GM06990 (cell line): ENCODE data around the gene NLN.

Experiments used
- DNase-seq: peaks from one replicate; pipeline ENCODE4 v3.0.0-alpha.2; 2011; ENCODE audit not compliant: insufficient read length; ENCODE audit errors: extremely low read depth
- H3K27me3 ChIP-seq: replicated peaks from 2 replicates; pipeline ENCODE4 v1.6.0; 2011; ENCODE audit warnings: low read length; ENCODE audit not compliant: control insufficient read depth, insufficient read depth
- H3K36me3 ChIP-seq: 2 replicates; pipeline ENCODE4 v1.5.1; 2011; ENCODE audit warnings: low read length; ENCODE audit not compliant: control insufficient read depth, insufficient read depth
- H3K4me3 ChIP-seq: replicated peaks from 2 replicates; pipeline ENCODE4 v1.5.1; 2011; ENCODE audit warnings: low read depth, mild to moderate bottlenecking, control low read depth, low read length
- CTCF ChIP-seq: IDR thresholded peaks from 2 replicates; pipeline ENCODE4 v1.5.1; 2011; ENCODE audit warnings: low read length, control low read depth, mild to moderate bottlenecking, inconsistent platforms; ENCODE audit not compliant: insufficient read depth, poor library complexity, severe bottlenecking

The NLN gene

DNA sequence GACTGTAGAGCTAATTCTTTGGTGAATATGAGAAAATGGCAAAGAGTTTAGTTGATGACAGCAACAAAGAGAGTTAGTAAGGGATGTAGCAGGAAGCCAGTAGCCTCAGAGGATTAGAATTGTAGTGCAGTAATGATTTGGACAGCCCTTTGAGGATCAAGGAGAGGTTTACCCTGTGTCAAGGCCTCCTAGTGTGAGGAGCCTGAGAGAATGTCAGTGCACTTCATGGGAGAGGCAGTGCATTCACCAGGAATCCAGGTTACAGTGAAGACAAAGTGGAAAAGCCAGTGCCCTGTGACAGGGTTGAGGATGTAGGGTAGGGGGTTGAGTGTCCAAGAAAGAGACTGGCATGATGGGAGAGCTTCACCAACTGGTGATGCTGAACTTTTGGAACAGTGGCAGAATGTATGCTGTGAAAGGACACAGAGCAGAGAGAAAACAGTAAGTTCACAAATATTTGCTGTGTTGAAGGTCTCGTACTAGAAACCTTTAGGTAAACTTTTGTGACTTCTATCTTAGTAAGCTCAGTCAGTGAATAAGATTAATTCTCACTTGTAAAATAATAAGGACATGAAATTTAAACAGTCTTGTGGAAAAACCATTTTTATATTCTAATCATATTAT, 27.3 kb downstream of the NLN start:
- Histone ChIP-seq H3K36me3 (no peaks in the 10 kb centered on the region), H3K4me3 (no peak overlapping the region), H3K27me3 (no peaks in the 10 kb centered on the region)
- no peak for DNase-seq
- TF ChIP-seq CTCF: no peak

DNA sequence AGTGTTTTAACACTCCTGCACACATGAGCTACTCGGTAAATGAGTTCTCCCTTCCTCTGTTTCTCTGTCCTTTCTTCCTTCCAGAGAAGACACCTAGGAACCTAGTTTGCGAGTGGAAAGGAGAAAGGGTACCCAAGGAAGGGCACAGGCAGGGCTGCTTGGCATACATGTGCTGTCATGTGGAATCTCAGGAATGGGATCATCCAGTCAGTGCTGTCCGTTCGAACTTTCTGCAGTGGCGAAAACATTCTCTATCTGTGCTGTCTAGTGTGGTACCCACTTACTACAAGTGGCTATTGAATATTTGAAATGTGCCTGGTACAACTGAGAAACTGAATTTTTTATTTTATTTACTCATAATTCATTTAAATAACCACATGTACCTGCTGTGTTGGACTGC, 28.0 kb downstream of the NLN start:
- Histone ChIP-seq H3K36me3 (no peaks in the 10 kb centered on the region), H3K4me3 (no peak overlapping the region), H3K27me3 (no peaks in the 10 kb centered on the region)
- TF ChIP-seq CTCF: no peak
- no peak for DNase-seq

GRCh38 chr5:65750938-65751337, 28.9 kb downstream of the NLN start:
- no peak for TF ChIP-seq CTCF
- no peak for DNase-seq
- Histone ChIP-seq H3K27me3 (no peaks in the 10 kb centered on the region), H3K36me3 (no peaks in the 10 kb centered on the region), H3K4me3 (no peak overlapping the region)

- no peak for TF ChIP-seq CTCF
- H3K4me3 ChIP-seq: no peak overlapping the region
- DNase-seq: no peak
- H3K27me3 ChIP-seq: no peaks in the 10 kb centered on the region
- no peaks in the 10 kb centered on the region for H3K36me3 ChIP-seq
Measured at GRCh38 chr5:65753189-65753588, 31.2 kb downstream of the NLN start.

GRCh38 chr5:65758546-65759144, 36.6 kb downstream of the NLN start:
- no peak overlapping the region for H3K4me3 ChIP-seq
- no peak for TF ChIP-seq CTCF
- DNase-seq: no peak
- no peaks in the 10 kb centered on the region for H3K27me3 ChIP-seq
- no peaks in the 10 kb centered on the region for H3K36me3 ChIP-seq
